Measurements from ENCODE around the gene ERICH2.
"Not testable (repeated sequence)": the region's sequence is repeated elsewhere in the genome, so short reads cannot be mapped to it uniquely, and the experiment has no call there.

DNA sequence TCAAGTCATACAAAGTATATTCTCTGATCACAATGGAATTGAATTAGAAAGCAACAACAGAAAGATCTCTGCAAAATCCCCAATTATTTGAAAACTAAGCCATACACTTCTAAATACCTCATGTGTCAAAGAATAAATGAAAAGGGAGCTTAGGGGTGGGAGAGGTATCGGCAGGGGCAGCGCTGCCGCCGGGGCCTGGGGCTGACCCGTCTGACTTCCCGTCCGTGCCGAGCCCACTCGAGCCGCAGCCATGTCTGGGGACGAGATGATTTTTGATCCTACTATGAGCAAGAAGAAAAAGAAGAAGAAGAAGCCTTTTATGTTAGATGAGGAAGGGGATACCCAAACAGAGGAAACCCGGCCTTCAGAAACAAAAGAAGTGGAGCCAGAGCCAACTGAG is 18.6 kb upstream of the ERICH2 start:
- TF ChIP-seq, protein P1, sequence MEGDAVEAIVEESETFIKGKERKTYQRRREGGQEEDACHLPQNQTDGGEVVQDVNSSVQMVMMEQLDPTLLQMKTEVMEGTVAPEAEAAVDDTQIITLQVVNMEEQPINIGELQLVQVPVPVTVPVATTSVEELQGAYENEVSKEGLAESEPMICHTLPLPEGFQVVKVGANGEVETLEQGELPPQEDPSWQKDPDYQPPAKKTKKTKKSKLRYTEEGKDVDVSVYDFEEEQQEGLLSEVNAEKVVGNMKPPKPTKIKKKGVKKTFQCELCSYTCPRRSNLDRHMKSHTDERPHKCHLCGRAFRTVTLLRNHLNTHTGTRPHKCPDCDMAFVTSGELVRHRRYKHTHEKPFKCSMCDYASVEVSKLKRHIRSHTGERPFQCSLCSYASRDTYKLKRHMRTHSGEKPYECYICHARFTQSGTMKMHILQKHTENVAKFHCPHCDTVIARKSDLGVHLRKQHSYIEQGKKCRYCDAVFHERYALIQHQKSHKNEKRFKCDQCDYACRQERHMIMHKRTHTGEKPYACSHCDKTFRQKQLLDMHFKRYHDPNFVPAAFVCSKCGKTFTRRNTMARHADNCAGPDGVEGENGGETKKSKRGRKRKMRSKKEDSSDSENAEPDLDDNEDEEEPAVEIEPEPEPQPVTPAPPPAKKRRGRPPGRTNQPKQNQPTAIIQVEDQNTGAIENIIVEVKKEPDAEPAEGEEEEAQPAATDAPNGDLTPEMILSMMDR (IDR thresholded peaks at IDR 0.05 in 2 of 3, conservative IDR thresholded peaks at IDR 0.05 in 1 of 3; ENCODE audit: borderline replicate concordance in 1 of 3, insufficient read depth in 1 of 3, low read depth in 2 of 3, low read length in 2 of 3), result not testable (repeated sequence)
- not testable (repeated sequence) for TF ChIP-seq POLR2A (IDR thresholded peaks at IDR 0.05; ENCODE audit: borderline replicate concordance, extremely low read depth, insufficient read depth, insufficient read length); ELF1 (IDR thresholded peaks at IDR 0.05; ENCODE audit: borderline replicate concordance, low read depth); EGR1 (IDR thresholded peaks at IDR 0.05; ENCODE audit: low read depth); POLR2AphosphoS5 (IDR thresholded peaks at IDR 0.05; ENCODE audit: low read depth, low read length); MAX (IDR thresholded peaks at IDR 0.05)
